K562 (cell line): Measurements from ENCODE around the gene ATXN7L1. TPM values are rescaled to one million over a fixed set of nuclear protein-coding genes. Genes with fewer than 3 reads are reported as not detected.

Source experiments
- ATAC-seq: fragments of 200-7000 bp; cut with Tn5 transposase; 3 replicates; pipeline ENCODE4 v1.9.1; 2020; ENCODE audit warnings: moderate library complexity
- BruUV-seq: library from RNA; stranded (reverse); fragments of 400-500 nt; replicated peaks from 2 replicates; lab custom pipeline; 2021; lab: Mats Ljungman, UMichigan
- CTCF ChIA-PET: fragments of 300-600 bp; formaldehyde crosslinking; extraction: SDS; loops from one replicate; lab custom pipeline; 2021; ENCODE audit warnings: low intra/inter-chr PET ratio; lab: Yijun Ruan, JAX
- POLR2A ChIA-PET: fragments of 300-600, 350-650 bp; sonication (Branson Sonifier 250); formaldehyde crosslinking; extraction: SDS; loops from one replicate; lab custom pipeline; 2021; ENCODE audit warnings: antibody characterized with exemption, inconsistent platforms; lab: Yijun Ruan, JAX
- DNase-seq, 4 experiments: peaks; one replicate each; pipeline versions ENCODE4 v3.0.0 to v3.0.0-alpha.2; 2011 to 2018; ENCODE audit warnings: low spot score in 3 of 4, mixed read lengths in 3 of 4; ENCODE audit errors: extremely low read depth in 1 of 4
- FAIRE-seq: peaks from 2 replicates; lab custom pipeline; 2011; peaks lifted over from hg19 to GRCh38; lab: Jason Lieb, UNC
- H2AFZ ChIP-seq: 2 replicates; pipeline ENCODE4 v1.6.0; 2011; ENCODE audit warnings: low read depth, low read length, control low read depth, inconsistent platforms
- H3K27ac ChIP-seq: fragments of 200-600 bp; 3 replicates; pipeline ENCODE4 v1.8.0; 2011; ENCODE audit warnings: low read depth, mild to moderate bottlenecking, control low read depth, inconsistent platforms, low read length, moderate library complexity, mixed read lengths; ENCODE audit errors: extremely low read depth
- H3K27me3 ChIP-seq, 2 experiments: fragments of 300-600 bp in 1 of 2; 2 replicates in 1 of 2; 3 replicates in 1 of 2; pipeline versions ENCODE4 v1.6.0 to v1.8.0; 2011; ENCODE audit warnings: inconsistent platforms in 2 of 2, low read length in 2 of 2, mild to moderate bottlenecking in 1 of 2, mixed read lengths in 1 of 2, moderate library complexity in 1 of 2; ENCODE audit not compliant: control insufficient read depth in 2 of 2, insufficient read depth in 2 of 2
- H3K36me3 ChIP-seq: fragments of 300-600 bp; 3 replicates; pipeline ENCODE4 v1.8.0; 2011; ENCODE audit warnings: mild to moderate bottlenecking, low read length, inconsistent platforms; ENCODE audit not compliant: control insufficient read depth, insufficient read depth
- H3K4me1 ChIP-seq, 2 experiments: fragments of 200-600 bp in 1 of 2; replicated peaks in 1 of 2; 2 replicates in 1 of 2; 3 replicates in 1 of 2; pipeline versions ENCODE4 v1.5.1 to v1.8.0; 2011; ENCODE audit warnings: inconsistent platforms in 2 of 2, low read length in 2 of 2, mild to moderate bottlenecking in 1 of 2, mixed read lengths in 1 of 2, moderate library complexity in 1 of 2; ENCODE audit not compliant: control insufficient read depth in 2 of 2, insufficient read depth in 2 of 2
- H3K4me2 ChIP-seq: 2 replicates; pipeline ENCODE4 v1.6.1; 2011; ENCODE audit warnings: low read length, control low read depth, inconsistent platforms, mixed read lengths; ENCODE audit not compliant: insufficient read depth
- H3K4me3 ChIP-seq: fragments of 200-600 bp; sonication (generic), shearing (Covaris generic); 2 replicates; pipeline ENCODE4 v1.5.1; 2016; ENCODE audit warnings: control low read depth, inconsistent platforms
- H3K79me2 ChIP-seq: fragments of 200-600 bp; 3 replicates; pipeline ENCODE4 v1.8.0; 2011; ENCODE audit warnings: low read length, inconsistent platforms; ENCODE audit not compliant: control insufficient read depth, insufficient read depth
- H3K9ac ChIP-seq, 2 experiments: 2 replicates each; pipeline versions ENCODE4 v1.6.0 to v1.6.1; 2011; ENCODE audit warnings: low read depth in 2 of 2, low read length in 2 of 2, control low read depth in 1 of 2, inconsistent platforms in 1 of 2, mild to moderate bottlenecking in 1 of 2, mixed read lengths in 1 of 2; ENCODE audit not compliant: insufficient read depth in 1 of 2
- H3K9me1 ChIP-seq: one replicate; pipeline ENCODE4 v1.6.0; 2011; ENCODE audit warnings: inconsistent platforms, mild to moderate bottlenecking, low read length, moderate library complexity; ENCODE audit not compliant: control insufficient read depth, insufficient read depth
- H3K9me3 ChIP-seq: replicated peaks from 2 replicates; pipeline ENCODE4 v1.5.1; 2011; ENCODE audit warnings: low read depth, low read length, inconsistent platforms; ENCODE audit not compliant: control insufficient read depth, insufficient read depth
- H4K20me1 ChIP-seq: replicated peaks from 2 replicates; pipeline ENCODE4 v1.6.1; 2011; ENCODE audit warnings: low read length, inconsistent platforms, mixed read lengths; ENCODE audit not compliant: control insufficient read depth, insufficient read depth
- BDP1 ChIP-seq: IDR thresholded peaks from 3 replicates; pipeline ENCODE4 v1.6.1; 2011; ENCODE audit not compliant: insufficient read length, insufficient read depth
- DPF2 ChIP-seq: fragments of 450-650 bp; IDR thresholded peaks from 2 replicates; pipeline ENCODE4 v1.6.1; 2016
- FOSL1 ChIP-seq: fragments of 200-800 bp; sonication (Bioruptor generic); conservative IDR thresholded peaks from 2 replicates; pipeline ENCODE4 v1.6.1; 2016; ENCODE audit warnings: missing genetic modification characterization, missing compliant biosample characterization
- MAZ ChIP-seq, 2 experiments: fragments of 450-650 bp in 1 of 2; sonication (generic) in 1 of 2; formaldehyde crosslinking; IDR thresholded peaks in 1 of 2; conservative IDR thresholded peaks in 1 of 2; 2 replicates each; pipeline versions ENCODE4 v1.4.0 to v1.5.0; 2020; ENCODE audit warnings: mild to moderate bottlenecking in 1 of 2, missing genetic modification reagents in 1 of 2
- MBD1 ChIP-seq: fragments of 250-450 bp; sonication (Bioruptor Pico); IDR thresholded peaks from 2 replicates; pipeline ENCODE4 v1.8.0; 2022; ENCODE audit warnings: inconsistent platforms
- RBBP5 ChIP-seq: fragments of 200-600 bp; sonication (generic); IDR thresholded peaks from 2 replicates; pipeline ENCODE4 v1.6.1; 2012; ENCODE audit warnings: borderline replicate concordance, mild to moderate bottlenecking, low read length, control low read depth, inconsistent platforms; ENCODE audit not compliant: insufficient read depth, poor library complexity, severe bottlenecking
- TARDBP ChIP-seq: fragments of 450-650 bp; IDR thresholded peaks from 2 replicates; pipeline ENCODE4 v1.6.1; 2016
- ZNF347 ChIP-seq: fragments of 450-650 bp; formaldehyde crosslinking; IDR thresholded peaks from 2 replicates; pipeline ENCODE4 v1.4.0; 2020; ENCODE audit warnings: low read depth, mild to moderate bottlenecking, moderate library complexity
- WGBS: fragments of 100-300 bp; shearing (Covaris generic); methylation state at CpG from one replicate; pipeline ENCODE4 v1.1.6; 2016; ENCODE audit warnings: low coverage, mixed read lengths; ENCODE audit not compliant: insufficient coverage; ENCODE audit errors: missing lambda C conversion rate; 5-methylcytosine and 5-hydroxymethylcytosine counted together
- in situ Hi-C: fragments of 300-500 bp; cut with MboI; formaldehyde crosslinking; loops from 4 replicates; pipeline ENCODE4 v1.15.0; 2018; ENCODE audit warnings: inconsistent platforms, mixed read lengths
- intact Hi-C: fragments of 100-400 bp; cut with micrococcal nuclease; formaldehyde crosslinking; loops from 2 replicates; pipeline ENCODE4 v1.14.2; 2022
- polyA plus RNA-seq, 8 experiments: library from polyadenylated mRNA; depleted of rRNA in 4 of 8; stranded (reverse) in 5 of 8; unstranded in 3 of 8; fragments of >200 nt; fragmentation: Nextera tagmentation in 2 of 8; fragmentation: Illumina TruSeq in 1 of 8; extraction: Ambion mirVana in 2 of 8; extraction: Trizol in 1 of 8; gene quantifications; 2 replicates each; pipeline versions ENCODE4 v1.2.1 to v1.2.3, GENCODE V29; 2011 to 2014; ENCODE audit warnings: inconsistent platforms in 1 of 8, missing spikeins in 1 of 8
- total RNA-seq, 7 experiments: library from RNA; depleted of rRNA in 6 of 7; stranded (reverse); fragments of >200 nt in 6 of 7; fragmentation: Illumina TruSeq in 2 of 7; extraction: Trizol in 2 of 7; gene quantifications; 2 replicates each; pipeline versions ENCODE4 v1.2.1 to v1.2.3, GENCODE V29; 2011 to 2021; ENCODE audit warnings: low replicate concordance in 1 of 7
- TF ChIP-seq, protein P1 (sequence below), 2 experiments: fragments of 450-650 bp in 1 of 2; IDR thresholded peaks; 2 replicates each; pipeline ENCODE4 v1.6.1; 2011 to 2017; ENCODE audit warnings: low read depth in 2 of 2, antibody characterized with exemption in 1 of 2, borderline replicate concordance in 1 of 2, low read length in 1 of 2, mild to moderate bottlenecking in 1 of 2, mixed read lengths in 1 of 2; ENCODE audit not compliant: control insufficient read depth in 1 of 2

Gene ATXN7L1
- total and polyA plus RNA-seq, 9 of the 15 experiments (the other 6 are each of a cell fraction or from before 2014, with no cell fraction given) = 6.6 to 13.7 (median 10.7) TPM

DNA sequence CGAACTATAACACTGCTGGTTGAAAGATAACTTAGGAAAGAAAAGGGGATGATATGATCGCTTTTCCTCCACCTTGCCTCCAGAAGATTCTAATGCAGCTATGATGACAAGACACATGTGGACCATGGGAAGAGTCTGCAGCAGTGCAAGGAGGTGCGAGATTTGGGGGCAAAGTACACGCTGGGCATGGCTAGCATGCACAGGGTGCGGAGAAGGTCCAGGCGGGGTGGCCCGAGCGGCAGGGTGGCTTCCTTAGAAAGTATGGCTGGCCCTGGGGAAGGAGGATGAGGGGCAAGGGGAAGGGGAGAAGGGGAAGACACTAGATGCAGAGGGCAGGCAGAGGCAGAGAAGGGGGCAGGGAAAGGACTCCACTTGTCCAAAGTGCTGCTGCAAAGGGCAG lies 15.6 kb downstream of the ATXN7L1 start:
- no peak for TF ChIP-seq RBBP5
- no peak for TF ChIP-seq ZNF347
- no peak for TF ChIP-seq FOSL1 (tag)
- TF ChIP-seq DPF2 = no peak
- no peak for TF ChIP-seq TARDBP
- TF ChIP-seq, protein P1, sequence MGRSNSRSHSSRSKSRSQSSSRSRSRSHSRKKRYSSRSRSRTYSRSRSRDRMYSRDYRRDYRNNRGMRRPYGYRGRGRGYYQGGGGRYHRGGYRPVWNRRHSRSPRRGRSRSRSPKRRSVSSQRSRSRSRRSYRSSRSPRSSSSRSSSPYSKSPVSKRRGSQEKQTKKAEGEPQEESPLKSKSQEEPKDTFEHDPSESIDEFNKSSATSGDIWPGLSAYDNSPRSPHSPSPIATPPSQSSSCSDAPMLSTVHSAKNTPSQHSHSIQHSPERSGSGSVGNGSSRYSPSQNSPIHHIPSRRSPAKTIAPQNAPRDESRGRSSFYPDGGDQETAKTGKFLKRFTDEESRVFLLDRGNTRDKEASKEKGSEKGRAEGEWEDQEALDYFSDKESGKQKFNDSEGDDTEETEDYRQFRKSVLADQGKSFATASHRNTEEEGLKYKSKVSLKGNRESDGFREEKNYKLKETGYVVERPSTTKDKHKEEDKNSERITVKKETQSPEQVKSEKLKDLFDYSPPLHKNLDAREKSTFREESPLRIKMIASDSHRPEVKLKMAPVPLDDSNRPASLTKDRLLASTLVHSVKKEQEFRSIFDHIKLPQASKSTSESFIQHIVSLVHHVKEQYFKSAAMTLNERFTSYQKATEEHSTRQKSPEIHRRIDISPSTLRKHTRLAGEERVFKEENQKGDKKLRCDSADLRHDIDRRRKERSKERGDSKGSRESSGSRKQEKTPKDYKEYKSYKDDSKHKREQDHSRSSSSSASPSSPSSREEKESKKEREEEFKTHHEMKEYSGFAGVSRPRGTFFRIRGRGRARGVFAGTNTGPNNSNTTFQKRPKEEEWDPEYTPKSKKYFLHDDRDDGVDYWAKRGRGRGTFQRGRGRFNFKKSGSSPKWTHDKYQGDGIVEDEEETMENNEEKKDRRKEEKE (IDR thresholded peaks at IDR 0.05; ENCODE audit: borderline replicate concordance in 1 of 2, control insufficient read depth in 1 of 2, low read depth in 2 of 2, low read length in 1 of 2) = no peak
- TF ChIP-seq MBD1 = no peak
- no peak for TF ChIP-seq BDP1
- no peak for TF ChIP-seq MAZ (CRISPR knock-in tag; conservative IDR thresholded peaks at IDR 0.05 in 1 of 2, IDR thresholded peaks at IDR 0.05 in 1 of 2)
- H3K27me3 ChIP-seq = peaks cover 0 to 4% of the 10 kb centered on the region in 2 experiments; a peak in 2 of 5 replicates
- H3K79me2 ChIP-seq = no peaks in the 10 kb centered on the region
- POLR2A ChIA-PET = interaction anchor here (0.6 kb wide), 1 partner anchor 18 kb away, joined by 3 read pairs; no protein-coding TSS in a partner anchor
- ATAC-seq = no peak
- H3K4me3 ChIP-seq = no peak overlapping the region
- no peaks in the 10 kb centered on the region; a peak in 1 of 5 replicates for H3K4me1 ChIP-seq
- H3K4me2 ChIP-seq = no peak overlapping the region
- DNase-seq = no peak
- H3K27ac ChIP-seq = no peak overlapping the region
- H2AFZ ChIP-seq = no peak overlapping the region
- CTCF ChIA-PET = no interaction called here
- FAIRE-seq = peak; percentile 23
- no TSS peak for BruUV-seq
- no peaks in the 10 kb centered on the region for H3K9me3 ChIP-seq
- peaks cover 9% of the 10 kb centered on the region; the same call in 1 of the 2 replicates for H4K20me1 ChIP-seq
- H3K9me1 ChIP-seq = no peaks in the 10 kb centered on the region
- H3K36me3 ChIP-seq = no peaks in the 10 kb centered on the region
- no peak overlapping the region for H3K9ac ChIP-seq
- in situ Hi-C loops (no loop called here), intact Hi-C loops (no loop called here)
- 31% methylated on average over 8 of the region's 8 CpGs for WGBS
